Kidney (tissue), 14 donors: ENCODE data around the gene NDC80. TPM values are rescaled to one million over a fixed set of nuclear protein-coding genes. Genes with fewer than 3 reads are reported as not detected.

Source experiments
- DNase-seq, 5 donors: peaks; one replicate each; pipeline ENCODE4 v3.0.0-alpha.2; 2013 to 2020
- FAIRE-seq: peaks from 2 replicates; lab custom pipeline; 2012; peaks lifted over from hg19 to GRCh38; lab: Jason Lieb, UNC
- H3K27ac ChIP-seq, 2 donors: one replicate each; pipeline ENCODE4 v1.7.0; 2013; ENCODE audit warnings: low read depth in 2 of 2, low read length in 2 of 2, inconsistent platforms in 1 of 2
- H3K27me3 ChIP-seq: one replicate; pipeline ENCODE4 v1.7.1; 2013; ENCODE audit warnings: low read length, inconsistent platforms; ENCODE audit not compliant: control insufficient read depth, insufficient read depth
- H3K36me3 ChIP-seq, 3 donors: one replicate each; pipeline versions ENCODE4 v1.7.0 to v1.7.1; 2013; ENCODE audit warnings: low read length in 3 of 3, control low read depth in 1 of 3, inconsistent platforms in 1 of 3; ENCODE audit not compliant: insufficient read depth in 3 of 3, control insufficient read depth in 2 of 3
- H3K4me1 ChIP-seq, 3 donors: one replicate each; pipeline versions ENCODE4 v1.7.0 to v1.7.1; 2013; ENCODE audit warnings: low read length in 3 of 3, inconsistent platforms in 1 of 3, low read depth in 1 of 3; ENCODE audit not compliant: control insufficient read depth in 2 of 3, insufficient read depth in 2 of 3
- H3K4me3 ChIP-seq, 3 donors: one replicate each; pipeline versions ENCODE4 v1.7.0 to v1.8.1; 2013; ENCODE audit warnings: low read length in 3 of 3, control low read depth in 1 of 3, inconsistent platforms in 1 of 3
- H3K9ac ChIP-seq, 3 donors: one replicate each; pipeline versions ENCODE4 v1.7.0 to v1.7.1; 2013; ENCODE audit warnings: low read length in 3 of 3, control low read depth in 1 of 3, inconsistent platforms in 1 of 3
- H3K9me3 ChIP-seq, 3 donors: one replicate each; pipeline versions ENCODE4 v1.7.0 to v1.7.1; 2013; ENCODE audit warnings: low read length in 3 of 3, control low read depth in 1 of 3, inconsistent platforms in 1 of 3; ENCODE audit not compliant: control insufficient read depth in 2 of 3, insufficient read depth in 1 of 3
- CTCF ChIP-seq: IDR thresholded peaks from 3 replicates; pipeline ENCODE4 v1.5.1; 2012; ENCODE audit warnings: mild to moderate bottlenecking, moderate library complexity, borderline replicate concordance; ENCODE audit not compliant: insufficient read depth; ENCODE audit errors: extremely low read depth
- intact Hi-C: fragments of 100-400 bp; cut with DNase I; formaldehyde crosslinking; loops from one replicate; pipeline ENCODE4 v1.11.1; 2022
- polyA plus RNA-seq: library from polyadenylated mRNA; stranded (reverse); fragments of 350-450 nt; fragmentation: Illumina TruSeq; extraction: RNeasy Lipid Tissue Mini Kit (QIAGEN cat#74804); gene quantifications from one replicate; pipeline ENCODE4 v1.2.3, GENCODE V29; 2014; ENCODE audit warnings: low read depth, low replicate concordance; ENCODE audit not compliant: insufficient read depth
- total RNA-seq: library from RNA; stranded (reverse); fragmentation: NEBNext Ultra II Directional; extraction: Animal tissue kit (Norgen Biotek cat#: 25700); gene quantifications from one replicate; pipeline ENCODE4 v1.2.1, GENCODE V29; 2021
- donor health status: control.
- donor health status: control.
- donor health status: control.
- donor health status: control.
- donor health status: control.
- donor health status: DM: yes; HTN: yes; CAD: no.
- donor health status: Normal renal cell carcinoma (clear cell type).

The NDC80 gene
- total and polyA plus RNA-seq, 2 donors from 2014 or later, result 0.63 to 0.99 TPM

GRCh38 chr18:2662990-2663389, 91.6 kb downstream of the NDC80 start:
- FAIRE-seq (no peak), DNase-seq (no peak)
- no peak overlapping the region for H3K27ac ChIP-seq
- no peaks in the 10 kb centered on the region for H3K27me3 ChIP-seq
- H3K9ac ChIP-seq, result no peak overlapping the region
- no peaks in the 10 kb centered on the region for H3K9me3 ChIP-seq
- intact Hi-C loops, result no loop called here
- no peak overlapping the region for H3K4me3 ChIP-seq
- no peak for TF ChIP-seq CTCF
- H3K36me3 ChIP-seq, result peaks cover 4 to 9% (median 8%) of the 10 kb centered on the region in 3 donors
- H3K4me1 ChIP-seq, result peaks cover 0 to 3% (median 2%) of the 10 kb centered on the region in 3 donors

Other genes with a start within 250 kb of the NDC80 start
- gene METTL4, start 52 bp upstream of the NDC80 start, total RNA-seq, result 15.2 TPM
- 7.2 TPM for gene METTL4, start 52 bp upstream of the NDC80 start, polyA plus RNA-seq
- gene SMCHD1, start 84.2 kb downstream of the NDC80 start, total RNA-seq, result 59.0 TPM
- gene SMCHD1, start 84.2 kb downstream of the NDC80 start, polyA plus RNA-seq, result 5.2 TPM